ENCODE results near the gene NFATC1.

Gene NFATC1

DNA sequence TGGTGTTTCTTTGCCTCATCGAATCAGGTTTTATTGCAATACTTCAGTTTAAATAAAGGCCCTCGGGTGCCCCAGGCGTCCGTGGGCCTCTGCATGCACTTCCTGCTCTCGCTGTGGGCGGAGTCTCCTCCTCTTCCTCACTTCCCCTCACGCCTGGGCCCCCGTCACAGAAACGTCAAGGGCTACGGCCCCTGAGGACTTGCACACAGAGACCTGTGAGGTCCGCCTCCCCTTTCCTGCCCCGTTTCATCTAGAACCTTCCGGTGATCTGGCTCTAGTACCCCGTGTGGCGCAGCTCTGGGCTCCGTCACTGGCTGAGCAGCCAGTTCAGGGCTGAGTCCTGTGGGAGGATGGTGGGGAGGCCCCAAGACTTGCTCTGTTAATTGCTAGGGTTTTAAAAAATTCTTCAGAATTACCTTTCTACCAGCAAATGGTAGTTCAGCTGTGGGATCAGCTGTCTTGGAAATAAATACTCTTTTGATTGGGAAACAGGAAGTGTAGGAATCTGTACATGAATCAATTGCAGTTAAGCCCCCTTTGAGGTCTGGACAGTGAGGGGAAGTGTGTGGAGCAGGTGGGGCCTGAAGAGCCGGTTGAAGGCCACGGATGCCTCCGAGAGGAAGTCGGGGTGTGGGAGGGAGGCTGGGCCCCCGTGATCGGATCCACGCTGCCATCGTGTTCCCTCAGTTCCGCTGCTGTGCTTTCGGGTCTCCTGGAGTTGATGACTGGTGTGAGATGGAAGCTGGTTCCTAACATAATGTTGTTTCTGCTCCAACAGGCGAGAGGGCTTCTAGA, 10.2 kb downstream of the NFATC1 start:
- peak; percentile 92 for DNase-seq

DNA sequence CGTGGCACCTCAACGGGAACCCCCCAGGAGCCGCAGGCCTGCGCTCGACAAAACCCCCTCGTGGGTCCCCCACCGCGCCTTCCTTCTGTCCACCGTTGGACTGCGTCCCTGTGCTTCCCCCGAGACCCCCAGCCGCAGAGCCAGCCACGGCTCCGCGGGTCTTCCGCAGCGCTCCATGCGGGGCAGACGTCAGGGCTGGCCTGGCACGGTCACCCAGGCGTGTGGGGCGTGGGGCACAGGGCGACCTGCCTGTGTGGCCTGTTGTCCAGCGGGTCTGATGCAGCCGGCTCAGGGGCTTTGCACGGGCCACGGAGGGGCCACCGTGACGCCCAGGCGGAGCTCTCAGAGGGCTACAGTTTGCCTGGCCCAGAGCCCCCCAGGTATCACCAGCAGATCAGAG, 11.0 kb downstream of the NFATC1 start:
- no peak for DNase-seq

GRCh38 chr18:79409313-79409712, 13.6 kb downstream of the NFATC1 start:
- DNase-seq = no peak

- DNase-seq = no peak
These were observed 14.5 kb downstream of the NFATC1 start for GRCh38 chr18:79410171-79410641.

DNA sequence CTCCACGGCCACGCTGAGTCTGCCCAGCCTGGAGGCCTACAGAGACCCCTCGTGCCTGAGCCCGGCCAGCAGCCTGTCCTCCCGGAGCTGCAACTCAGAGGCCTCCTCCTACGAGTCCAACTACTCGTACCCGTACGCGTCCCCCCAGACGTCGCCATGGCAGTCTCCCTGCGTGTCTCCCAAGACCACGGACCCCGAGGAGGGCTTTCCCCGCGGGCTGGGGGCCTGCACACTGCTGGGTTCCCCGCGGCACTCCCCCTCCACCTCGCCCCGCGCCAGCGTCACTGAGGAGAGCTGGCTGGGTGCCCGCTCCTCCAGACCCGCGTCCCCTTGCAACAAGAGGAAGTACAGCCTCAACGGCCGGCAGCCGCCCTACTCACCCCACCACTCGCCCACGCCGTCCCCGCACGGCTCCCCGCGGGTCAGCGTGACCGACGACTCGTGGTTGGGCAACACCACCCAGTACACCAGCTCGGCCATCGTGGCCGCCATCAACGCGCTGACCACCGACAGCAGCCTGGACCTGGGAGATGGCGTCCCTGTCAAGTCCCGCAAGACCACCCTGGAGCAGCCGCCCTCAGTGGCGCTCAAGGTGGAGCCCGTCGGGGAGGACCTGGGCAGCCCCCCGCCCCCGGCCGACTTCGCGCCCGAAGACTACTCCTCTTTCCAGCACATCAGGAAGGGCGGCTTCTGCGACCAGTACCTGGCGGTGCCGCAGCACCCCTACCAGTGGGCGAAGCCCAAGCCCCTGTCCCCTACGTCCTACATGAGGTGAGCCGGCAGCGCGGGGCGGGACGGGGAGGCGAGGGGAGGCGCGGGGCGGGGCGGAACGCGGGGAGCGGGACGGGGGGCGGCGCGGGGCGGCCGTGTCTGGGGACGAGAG, 15.2 kb downstream of the NFATC1 start:
- DNase-seq = no peak

DNA sequence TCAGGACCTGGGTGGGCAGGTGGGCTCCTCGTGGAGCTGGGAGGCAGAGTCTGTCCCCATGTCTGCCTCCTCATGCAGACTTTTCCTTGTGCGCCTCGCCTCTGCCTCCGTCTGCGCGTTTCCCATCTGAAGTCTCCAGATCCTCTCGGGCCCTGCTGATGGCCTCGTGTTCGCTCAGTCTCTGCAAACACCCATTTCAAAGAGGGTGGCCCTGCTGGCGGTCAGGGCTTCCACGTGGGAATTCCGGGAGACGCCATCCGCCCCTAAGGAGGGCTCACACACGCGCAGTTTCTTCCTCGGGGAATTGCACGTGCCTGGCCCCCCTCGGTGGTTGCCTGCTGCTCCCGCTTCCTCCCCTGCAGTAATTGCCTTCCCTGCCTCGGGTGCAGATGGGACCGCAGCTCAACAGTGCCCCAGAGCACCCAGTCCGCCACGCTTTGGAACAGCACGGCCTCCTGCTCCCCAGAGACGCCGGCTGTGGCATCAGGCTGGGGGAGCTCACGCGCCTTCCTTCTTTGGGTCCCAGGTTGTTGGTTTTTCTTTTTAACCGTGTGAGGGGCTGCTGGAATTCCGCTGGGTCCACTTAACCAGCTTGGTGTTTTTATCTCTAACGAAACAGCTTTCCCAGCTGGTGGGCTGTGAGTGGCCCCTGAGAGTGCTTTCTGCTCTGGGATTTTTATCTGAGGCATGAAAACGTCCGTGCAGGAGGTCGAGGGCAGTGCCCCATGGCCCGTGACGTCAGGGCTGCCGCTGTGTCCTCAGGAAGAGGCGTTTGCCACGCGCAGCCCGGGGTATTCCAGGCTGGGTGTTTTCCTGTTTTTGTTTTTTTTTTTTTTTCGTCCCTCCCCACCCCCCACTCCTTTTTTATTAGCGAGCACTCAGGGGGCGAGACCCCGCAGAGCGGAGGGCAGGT, 16.1 kb downstream of the NFATC1 start:
- DNase-seq = no peak

GRCh38 chr18:79413025-79413424, 17.3 kb downstream of the NFATC1 start:
- no peak for DNase-seq

DNA sequence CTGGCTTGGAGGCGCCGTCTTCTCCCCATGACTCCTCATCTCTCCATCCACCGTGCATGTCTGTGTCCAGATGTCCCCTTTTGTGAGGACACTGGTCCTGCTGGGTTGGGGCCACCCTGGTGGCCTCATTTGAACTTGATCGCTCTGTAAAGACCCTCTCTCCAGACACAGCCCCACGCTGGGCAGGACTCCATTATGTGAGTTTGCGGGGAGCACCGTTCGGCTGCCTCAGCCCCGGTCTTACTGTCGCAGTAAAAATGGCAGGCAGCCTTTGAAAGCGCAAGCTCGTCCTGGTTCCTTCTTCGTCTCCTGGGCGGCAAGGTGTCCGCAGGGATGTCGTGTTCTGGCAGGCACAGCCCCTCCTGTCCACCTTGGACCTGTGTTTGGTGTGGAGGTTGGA, 17.7 kb downstream of the NFATC1 start:
- DNase-seq = no peak

DNA sequence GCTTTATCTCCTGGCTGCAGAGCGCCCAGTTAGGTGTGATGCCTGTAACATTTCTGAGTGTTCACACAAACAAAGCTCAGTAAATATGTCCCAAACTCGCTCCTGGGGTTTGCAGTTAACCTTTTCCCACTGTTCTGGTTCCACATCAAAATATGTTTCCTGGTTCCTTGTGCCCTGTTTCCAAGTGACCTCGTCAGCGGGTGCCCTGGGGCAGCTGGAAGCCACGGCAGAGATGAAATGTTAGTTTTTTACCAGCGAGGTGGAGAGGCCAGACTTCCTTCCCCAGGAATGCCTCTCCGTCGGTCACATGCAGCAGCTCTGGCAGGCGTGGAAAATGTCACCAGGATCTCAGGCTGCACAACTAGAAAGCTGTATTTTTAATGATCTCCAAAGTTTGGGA, 18.2 kb downstream of the NFATC1 start:
- DNase-seq = no peak

GRCh38 chr18:79416022-79416676, 20.4 kb downstream of the NFATC1 start:
- DNase-seq = no peak

- DNase-seq = no peak
These were observed 20.9 kb downstream of the NFATC1 start for GRCh38 chr18:79416677-79417052.

- DNase-seq = no peak
These were observed 22.5 kb downstream of the NFATC1 start for GRCh38 chr18:79418236-79418635.

DNA sequence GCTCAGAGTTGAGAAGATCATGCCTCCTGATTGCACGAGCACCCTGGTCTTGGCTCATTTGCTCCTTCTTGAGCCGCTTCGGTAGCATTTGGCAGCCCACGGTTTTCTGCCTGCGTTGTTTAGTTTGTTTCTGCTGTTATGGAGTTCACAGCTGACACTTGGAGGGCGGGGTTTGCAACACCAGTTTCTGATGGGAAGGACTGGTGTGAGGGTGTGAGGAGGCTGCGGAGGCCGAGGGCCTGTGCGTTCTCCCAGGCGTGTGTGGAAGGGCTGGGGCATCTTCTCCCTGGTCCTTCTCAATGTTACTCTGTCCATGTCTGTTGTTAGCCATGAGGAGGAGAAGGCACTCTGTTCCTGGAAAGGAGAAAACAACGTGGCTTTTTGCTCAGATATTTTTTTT, 22.9 kb downstream of the NFATC1 start:
- no peak for DNase-seq

DNA sequence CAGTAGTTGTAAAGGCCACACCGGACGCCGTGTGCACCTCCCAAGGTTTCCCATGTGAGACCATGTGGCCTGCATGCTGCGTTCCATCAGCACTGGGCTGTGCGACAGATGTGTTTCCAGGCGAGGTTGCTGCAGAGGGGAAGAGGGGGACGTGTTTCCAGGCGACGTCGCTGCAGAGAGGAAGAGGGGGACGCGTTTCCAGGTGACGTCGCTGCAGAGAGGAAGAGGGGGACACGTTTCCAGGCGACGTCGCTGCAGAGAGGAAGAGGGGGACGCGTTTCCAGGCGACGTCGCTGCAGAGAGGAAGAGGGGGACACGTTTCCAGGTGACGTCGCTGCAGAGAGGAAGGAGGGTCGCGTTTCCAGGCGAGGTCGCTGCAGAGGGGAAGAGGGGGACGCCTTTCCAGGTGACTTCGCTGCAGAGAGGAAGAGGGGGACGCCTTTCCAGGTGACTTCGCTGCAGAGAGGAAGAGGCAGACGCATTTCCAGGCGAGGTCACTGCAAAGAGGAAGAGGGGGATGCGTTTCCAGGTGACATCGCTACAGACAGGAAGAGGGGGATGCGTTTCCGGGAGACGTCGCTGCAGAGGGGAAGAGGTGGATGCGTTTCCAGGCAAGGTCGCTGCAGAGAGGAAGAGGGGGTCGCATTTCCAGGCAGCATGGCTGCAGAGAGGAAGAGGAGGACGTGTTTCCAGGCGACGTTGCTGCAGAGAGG, 24.5 kb downstream of the NFATC1 start:
- peak; percentile 35 for DNase-seq

DNA sequence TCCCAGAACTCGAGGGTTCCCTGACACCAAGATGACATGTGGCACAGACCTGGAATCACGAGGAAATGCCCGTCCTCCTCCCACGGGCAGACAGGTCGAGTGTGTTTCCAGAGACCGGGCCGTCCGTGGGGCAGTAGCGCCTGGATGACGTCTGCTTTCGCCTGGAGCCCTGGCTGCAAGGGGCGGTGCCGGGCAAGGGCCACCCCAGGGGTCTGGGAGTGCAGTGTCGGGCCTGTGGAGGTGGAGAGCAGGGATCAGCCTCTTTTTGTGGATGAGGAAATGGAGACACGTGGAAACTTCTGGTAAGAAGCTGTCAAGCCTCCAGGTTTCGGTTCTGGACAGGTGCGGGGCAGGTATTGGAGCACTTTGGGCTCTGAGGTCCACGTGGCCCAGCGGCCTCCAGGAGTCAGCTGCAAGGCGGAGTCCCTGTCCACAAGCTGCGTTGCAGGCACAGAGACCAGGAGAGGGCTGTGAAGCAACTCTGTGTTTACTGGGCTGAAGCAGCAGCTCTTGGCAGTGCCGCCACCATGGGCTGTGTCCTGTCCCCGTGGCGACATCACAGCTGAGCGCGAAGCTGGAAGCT, 25.6 kb downstream of the NFATC1 start:
- DNase-seq = no peak

DNA sequence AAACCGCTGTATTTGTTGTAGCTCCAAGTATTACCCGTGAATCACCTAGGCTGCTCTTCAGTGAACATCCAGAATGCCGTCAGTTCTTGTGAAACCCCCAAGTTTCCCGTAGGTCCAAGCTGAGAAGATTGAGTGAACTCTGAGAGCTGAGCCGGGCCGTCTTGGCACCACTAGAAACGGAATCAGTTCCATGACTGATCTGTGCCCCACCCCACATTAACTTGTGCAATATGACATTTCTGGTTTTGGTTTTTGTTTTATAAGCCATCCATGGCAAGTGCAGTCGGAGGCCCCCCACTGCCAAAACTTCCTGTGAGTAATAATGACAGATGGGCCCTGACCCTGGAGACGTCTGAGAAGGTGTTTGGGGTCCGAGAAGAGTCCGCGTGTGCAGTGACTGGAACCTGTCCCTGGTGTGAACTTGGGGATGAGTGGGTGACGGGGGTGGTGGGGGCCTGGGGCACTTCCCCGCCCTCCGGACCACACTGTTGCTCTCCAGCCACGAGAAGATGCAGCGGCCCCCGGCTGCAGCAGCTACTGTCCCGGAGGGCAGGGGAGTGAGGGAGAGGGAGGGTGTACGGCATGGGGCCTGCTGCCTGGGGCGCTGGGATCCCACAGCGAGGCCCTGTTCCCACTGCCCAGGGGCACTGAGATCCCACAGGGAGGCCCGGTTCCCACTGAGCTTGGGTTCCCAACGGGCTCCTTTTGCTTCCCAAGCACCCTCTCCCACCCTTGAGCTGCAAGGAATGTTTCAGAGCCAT, 26.5 kb downstream of the NFATC1 start:
- DNase-seq = no peak

GRCh38 chr18:79422783-79423165, 27.0 kb downstream of the NFATC1 start:
- no peak for DNase-seq

DNA sequence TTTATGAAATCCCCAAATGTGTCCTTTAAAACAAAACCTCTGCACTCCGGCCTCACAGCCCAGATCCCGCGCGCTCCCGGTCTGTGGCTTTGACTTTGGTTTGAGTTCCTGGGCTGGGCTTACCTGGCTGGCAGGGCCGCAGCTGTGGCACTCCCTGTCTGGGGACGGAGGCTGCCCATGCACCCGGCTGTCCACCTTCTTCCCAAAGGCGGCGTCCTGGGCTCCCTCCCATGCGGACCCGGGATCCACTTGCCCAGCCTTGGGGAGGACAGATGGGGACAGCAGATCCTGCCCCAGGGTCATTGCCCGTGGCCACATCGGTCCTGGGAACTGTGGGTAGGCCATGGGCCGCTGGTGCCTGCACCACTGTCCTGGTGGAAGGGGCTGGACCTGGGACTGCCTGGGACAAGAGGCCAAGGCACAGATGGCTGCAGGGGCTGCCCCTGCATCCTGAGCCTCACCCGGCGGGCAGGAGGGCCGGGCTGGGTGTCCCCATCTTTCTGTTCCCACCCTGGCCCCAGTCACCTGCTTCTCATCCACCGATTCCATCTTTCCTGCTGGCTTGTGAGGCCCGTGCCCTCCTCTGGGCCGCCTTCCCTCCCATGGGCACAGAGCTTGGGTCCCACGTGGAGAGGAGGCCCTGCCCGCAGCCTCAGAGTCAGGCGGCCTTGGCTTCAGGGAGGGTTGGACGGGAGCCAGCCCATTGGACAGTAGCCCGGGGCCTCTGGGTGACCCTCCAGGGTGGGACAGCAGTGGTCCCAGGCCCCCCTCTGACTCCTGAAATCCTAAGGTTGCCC, 27.7 kb downstream of the NFATC1 start:
- DNase-seq = no peak

DNA sequence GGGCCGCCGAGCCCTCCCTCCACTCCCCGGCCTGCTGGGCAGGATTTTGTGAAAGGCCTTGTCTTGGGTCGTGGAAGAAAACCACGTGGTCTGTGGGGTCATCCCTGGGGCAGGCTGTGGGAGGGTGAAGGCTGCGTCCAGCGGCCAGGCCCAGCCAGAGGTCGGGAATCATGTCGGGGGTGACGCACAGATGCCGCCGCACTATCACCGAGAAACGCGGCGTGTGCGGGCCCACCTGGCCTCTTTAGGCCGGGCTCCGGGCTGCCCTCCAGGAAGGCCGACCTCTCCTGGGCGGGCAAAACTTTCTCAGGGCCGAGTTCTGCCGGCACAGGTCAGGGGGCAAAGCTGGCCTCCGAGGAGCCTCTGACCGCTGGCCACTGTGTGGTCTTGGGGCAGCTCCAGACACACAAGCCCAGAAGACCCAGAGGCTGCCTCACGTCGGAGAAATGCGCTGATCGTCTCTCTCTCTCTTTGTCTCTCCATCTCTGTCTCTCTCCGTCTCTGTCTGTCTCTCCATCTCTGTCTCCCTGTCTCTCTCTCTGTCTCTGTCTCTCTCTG, 28.4 kb downstream of the NFATC1 start:
- DNase-seq = no peak

Data from activated CD4-positive, alpha-beta T cell treated with anti-CD3 and anti-CD28 coated beads for 48 hours (primary cell).